Urinary bladder (tissue), 4 donors: ENCODE measurements around the gene LRIG3. TPM values are rescaled to one million over a fixed set of nuclear protein-coding genes. Genes with fewer than 3 reads are reported as not detected.

ENCODE experiments used
- DNase-seq: peaks from one replicate; pipeline ENCODE4 v3.0.0-alpha.2; 2015; ENCODE audit errors: extremely low spot score
- H3K27ac ChIP-seq: one replicate; pipeline ENCODE4 v1.5.1; 2013; ENCODE audit warnings: low read depth, mild to moderate bottlenecking, moderate library complexity
- H3K36me3 ChIP-seq: one replicate; pipeline ENCODE4 v1.6.1; 2013; ENCODE audit warnings: mild to moderate bottlenecking, moderate library complexity; ENCODE audit not compliant: insufficient read depth
- H3K4me1 ChIP-seq: one replicate; pipeline ENCODE4 v1.6.1; 2013; ENCODE audit warnings: mild to moderate bottlenecking, moderate library complexity; ENCODE audit not compliant: insufficient read depth
- H3K4me3 ChIP-seq: one replicate; pipeline ENCODE4 v1.5.1; 2013; ENCODE audit warnings: low read depth, low read length
- WGBS: extraction: QIAGEN DNeasy Blood & Tissue Kit; methylation state at CpG from one replicate; pipeline ENCODE4 v1.1.7; 2013; 5-methylcytosine and 5-hydroxymethylcytosine counted together
- polyA plus RNA-seq: library from polyadenylated mRNA; stranded (reverse); fragments of 200-250 nt; gene quantifications from one replicate; pipeline ENCODE4 v1.2.3, GENCODE V29; 2013
- total RNA-seq: library from RNA; depleted of rRNA; stranded (reverse); fragments of >200 nt; gene quantifications from one replicate; pipeline ENCODE4 v1.2.3, GENCODE V29; 2014
- donor health status: healthy with polysubstance abuse.
- donor health status: healthy.

The LRIG3 gene
- 139 TPM for total RNA-seq
- polyA plus RNA-seq, result 27.8 TPM

GRCh38 chr12:58920102-58920960 is at the start of gene LRIG3:
LRIG3 (minus strand) TSS chr12:58920504; CDS start chr12:58920235, 269 bp downstream.
- H3K27ac ChIP-seq, result peak within 1 kb of the TSS; percentile 85
- WGBS, result under 1% methylated on average over 80 of the region's 80 CpGs

DNA sequence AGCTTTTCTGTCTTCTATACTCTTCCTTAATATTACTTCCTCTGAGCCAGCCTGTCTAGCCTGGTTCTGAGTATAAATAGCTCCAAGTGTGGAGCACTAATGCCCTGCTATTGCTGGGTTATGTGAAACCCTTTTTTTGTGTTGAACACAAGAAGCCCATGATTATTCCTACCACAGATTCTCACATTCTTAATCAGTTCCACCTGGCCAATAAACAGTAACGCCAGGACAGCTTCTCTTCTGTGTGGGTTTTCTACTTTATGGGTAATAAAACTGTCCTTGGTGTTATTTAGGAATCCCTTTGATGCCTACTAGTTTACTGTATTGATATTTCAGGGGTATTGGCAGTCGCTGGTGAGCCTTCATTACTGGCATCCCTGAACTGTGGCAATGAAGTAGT is 48.9 kb upstream of the LRIG3 start:
- 85% methylated on average over 2 of the region's 2 CpGs for WGBS
- DNase-seq, result no peak
- Histone ChIP-seq H3K4me1 (no peaks in the 10 kb centered on the region), H3K27ac (no peak overlapping the region), H3K4me3 (no peak overlapping the region), H3K36me3 (no peaks in the 10 kb centered on the region)

More at GRCh38 chr12:58920102-58920960, at the start of gene LRIG3:
- peak; percentile 88 for DNase-seq
- Histone ChIP-seq H3K4me1 (no peaks in the 10 kb centered on the region), H3K4me3 (peak within 1 kb of the TSS; percentile 85), H3K36me3 (no peaks in the 10 kb centered on the region)

GRCh38 chr12:58967561-58967960 is 47.3 kb upstream of the LRIG3 start:
- H3K4me3 ChIP-seq, result no peak overlapping the region
- 77% methylated on average over 4 of the region's 4 CpGs for WGBS
- no peaks in the 10 kb centered on the region for H3K4me1 ChIP-seq
- no peaks in the 10 kb centered on the region for H3K36me3 ChIP-seq
- no peak for DNase-seq
- H3K27ac ChIP-seq, result no peak overlapping the region

DNA sequence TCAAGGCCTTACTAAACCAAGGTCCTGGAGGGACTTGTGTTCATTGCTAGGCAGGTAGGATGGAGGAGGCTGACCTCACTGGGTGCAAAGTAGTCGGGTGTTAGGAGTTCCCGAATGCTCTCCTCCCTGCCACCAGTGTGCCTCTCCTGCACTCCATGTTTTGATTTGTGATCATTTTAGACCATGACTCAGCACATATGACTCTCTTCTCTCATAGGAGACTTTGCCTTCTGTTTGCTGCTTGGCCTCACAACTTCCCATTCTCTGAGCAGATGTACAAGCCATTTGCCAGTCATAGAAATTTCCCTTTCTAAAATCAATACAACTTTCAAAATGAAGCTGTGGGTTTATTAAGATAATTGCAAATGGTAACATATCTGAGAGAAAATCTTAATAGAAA is 46.6 kb upstream of the LRIG3 start:
- Histone ChIP-seq H3K4me3 (no peak overlapping the region), H3K36me3 (no peaks in the 10 kb centered on the region), H3K27ac (no peak overlapping the region), H3K4me1 (no peaks in the 10 kb centered on the region)
- WGBS, result 93% methylated on average over 2 of the region's 2 CpGs
- no peak for DNase-seq

- Histone ChIP-seq H3K36me3 (no peaks in the 10 kb centered on the region), H3K4me1 (no peaks in the 10 kb centered on the region), H3K27ac (no peak overlapping the region), H3K4me3 (no peak overlapping the region)
- DNase-seq, result no peak
- 94% methylated on average over 3 of the region's 3 CpGs for WGBS
Measured at GRCh38 chr12:58965568-58965967, 45.3 kb upstream of the LRIG3 start.

DNA sequence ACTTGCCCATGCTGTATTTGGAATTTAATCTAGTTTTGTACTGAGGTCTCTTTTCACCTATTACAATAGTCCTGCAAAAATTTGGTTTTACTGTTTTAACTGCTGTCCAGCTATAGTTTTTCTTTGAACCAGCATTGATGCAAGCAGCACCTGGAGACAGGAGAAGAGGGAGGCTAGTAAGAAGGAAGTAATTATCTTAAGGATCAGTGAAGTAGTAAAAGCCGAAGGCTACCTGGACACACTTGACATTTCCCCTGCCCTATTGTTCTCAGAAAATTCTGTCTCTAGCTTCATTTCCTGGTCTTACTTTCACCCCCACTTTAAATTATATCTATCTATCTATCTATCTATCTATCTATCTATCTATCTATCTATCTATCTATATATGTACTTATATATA is 43.5 kb upstream of the LRIG3 start:
- H3K27ac ChIP-seq, result no peak overlapping the region
- no peaks in the 10 kb centered on the region for H3K4me1 ChIP-seq
- H3K4me3 ChIP-seq, result no peak overlapping the region
- no peaks in the 10 kb centered on the region for H3K36me3 ChIP-seq
- 86% methylated on average over 1 of the region's 1 CpG for WGBS
- no peak for DNase-seq

DNA sequence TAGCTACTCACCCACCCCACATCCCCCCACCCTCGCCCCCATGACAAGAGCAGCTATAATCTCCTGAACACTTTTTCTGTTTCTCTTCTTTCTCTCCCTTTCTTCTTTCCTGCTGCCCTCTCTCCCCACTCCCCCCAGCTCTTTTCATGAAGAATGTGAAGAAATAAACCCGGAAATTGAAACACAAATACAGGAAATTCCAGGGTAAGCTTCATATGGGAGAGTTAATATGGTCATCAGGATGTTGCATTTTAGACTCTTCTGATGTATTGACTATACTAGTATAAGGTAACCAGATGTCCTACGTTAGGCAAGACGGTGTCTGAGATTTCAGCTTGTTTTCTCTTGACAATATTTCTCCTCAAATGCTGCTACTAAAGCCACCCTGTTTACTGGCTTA is 41.6 kb upstream of the LRIG3 start:
- WGBS, result 52% methylated on average over 4 of the region's 4 CpGs

DNA sequence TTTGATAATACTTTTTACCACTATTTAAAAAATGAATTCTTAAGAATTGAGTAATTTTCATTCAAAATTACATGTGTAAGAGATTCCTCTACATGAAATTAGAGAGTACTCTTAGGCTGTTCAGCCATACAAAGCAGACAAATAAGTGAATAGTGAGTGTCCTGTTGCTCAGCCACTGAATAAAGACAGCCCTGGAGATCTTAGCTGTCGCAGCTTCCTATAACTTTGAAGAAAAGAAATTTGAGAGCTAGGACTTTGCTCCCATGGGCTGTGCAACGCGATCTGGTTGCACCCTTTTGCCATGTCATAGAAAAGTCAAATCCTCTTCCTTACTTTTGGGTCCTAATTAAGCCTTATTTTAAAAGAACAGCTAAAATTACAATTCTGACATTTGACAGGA is 40.9 kb upstream of the LRIG3 start:
- 69% methylated on average over 3 of the region's 3 CpGs for WGBS
- H3K36me3 ChIP-seq, result no peaks in the 10 kb centered on the region
- H3K4me1 ChIP-seq, result no peaks in the 10 kb centered on the region
- H3K27ac ChIP-seq, result no peak overlapping the region
- H3K4me3 ChIP-seq, result no peak overlapping the region
- DNase-seq, result no peak

More for the DNA sequence above, 41.6 kb upstream of the LRIG3 start:
- Histone ChIP-seq H3K27ac (no peak overlapping the region), H3K4me3 (no peak overlapping the region), H3K4me1 (no peaks in the 10 kb centered on the region), H3K36me3 (no peaks in the 10 kb centered on the region)
- DNase-seq, result no peak

- DNase-seq, result no peak
- Histone ChIP-seq H3K27ac (no peak overlapping the region), H3K36me3 (no peaks in the 10 kb centered on the region), H3K4me3 (no peak overlapping the region), H3K4me1 (no peaks in the 10 kb centered on the region)
- 72% methylated on average over 1 of the region's 1 CpG for WGBS
Measured at GRCh38 chr12:58959639-58960300, 39.5 kb upstream of the LRIG3 start.

DNA sequence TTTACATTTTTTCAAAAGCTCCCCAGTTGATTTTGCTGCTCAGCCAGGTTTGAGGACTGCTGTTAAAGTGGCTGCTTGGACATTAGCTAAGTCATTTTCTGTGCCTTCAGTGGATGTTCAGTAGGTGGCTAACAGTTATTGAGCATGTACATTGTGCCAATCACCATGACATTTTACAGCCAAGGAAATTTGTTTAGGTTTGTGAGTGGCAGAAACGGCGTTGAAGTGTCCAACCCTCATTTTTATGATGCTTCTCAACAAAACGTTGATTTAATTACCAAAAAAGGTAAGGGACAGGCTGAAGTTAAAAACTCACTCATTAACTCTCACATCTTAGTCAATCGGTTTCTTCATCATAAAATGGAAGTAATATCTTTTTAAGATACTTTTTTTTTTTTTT is 37.0 kb upstream of the LRIG3 start:
- WGBS, result 61% methylated on average over 4 of the region's 4 CpGs
- no peak overlapping the region for H3K4me3 ChIP-seq
- no peak for DNase-seq
- no peaks in the 10 kb centered on the region for H3K36me3 ChIP-seq
- H3K27ac ChIP-seq, result no peak overlapping the region
- H3K4me1 ChIP-seq, result no peaks in the 10 kb centered on the region

DNA sequence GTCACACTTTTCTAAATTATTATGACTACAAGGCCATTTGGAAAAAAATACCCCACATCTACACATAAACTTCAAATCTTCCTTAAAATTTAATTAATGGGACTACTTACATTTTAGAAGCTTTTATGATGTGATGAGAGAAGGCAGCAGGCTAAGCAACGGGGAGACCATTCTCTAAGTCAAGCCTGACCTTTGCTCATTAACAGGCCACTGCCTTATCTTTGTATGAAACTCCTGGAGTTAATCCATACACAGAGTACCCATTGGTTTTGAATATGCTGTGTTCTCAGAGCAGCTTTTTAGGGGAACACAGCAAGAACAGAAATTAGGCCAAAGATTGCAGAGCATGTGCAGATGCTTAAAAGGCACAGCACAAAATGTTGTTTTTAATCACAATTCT is 35.5 kb upstream of the LRIG3 start:
- H3K4me3 ChIP-seq, result no peak overlapping the region
- no peak overlapping the region for H3K27ac ChIP-seq
- no peaks in the 10 kb centered on the region for H3K4me1 ChIP-seq
- no peaks in the 10 kb centered on the region for H3K36me3 ChIP-seq
- no peak for DNase-seq
- WGBS, result 54% methylated on average over 1 of the region's 1 CpG

GRCh38 chr12:58954002-58954401 is 33.7 kb upstream of the LRIG3 start:
- DNase-seq, result no peak
- 81% methylated on average over 3 of the region's 3 CpGs for WGBS
- H3K36me3 ChIP-seq, result no peaks in the 10 kb centered on the region
- no peak overlapping the region for H3K27ac ChIP-seq
- H3K4me1 ChIP-seq, result no peaks in the 10 kb centered on the region
- no peak overlapping the region for H3K4me3 ChIP-seq

GRCh38 chr12:58950739-58951100 is 30.4 kb upstream of the LRIG3 start:
- Histone ChIP-seq H3K4me3 (no peak overlapping the region), H3K27ac (no peak overlapping the region), H3K4me1 (no peaks in the 10 kb centered on the region), H3K36me3 (no peaks in the 10 kb centered on the region)
- no peak for DNase-seq
- 61% methylated on average over 2 of the region's 2 CpGs for WGBS
